NB4 (cell line): ENCODE data around the gene NYNRIN.

ENCODE experiments used
- CTCF ChIP-seq: IDR thresholded peaks from one replicate; pipeline ENCODE4 v1.5.1; 2012; ENCODE audit warnings: low read depth, low read length
- MAX ChIP-seq: IDR thresholded peaks from 2 replicates; pipeline ENCODE4 v1.6.1; 2011; ENCODE audit warnings: low read depth, low read length
- MYC ChIP-seq: IDR thresholded peaks from 2 replicates; pipeline ENCODE4 v1.6.1; 2011; ENCODE audit warnings: low read depth, low read length
- POLR2A ChIP-seq: IDR thresholded peaks from 2 replicates; pipeline ENCODE4 v1.6.1; 2011; ENCODE audit warnings: mild to moderate bottlenecking; ENCODE audit not compliant: insufficient read length; ENCODE audit errors: extremely low read depth

- TF ChIP-seq POLR2A (no peak), CTCF (no peak), MAX (no peak), MYC (no peak)
Observed at GRCh38 chr14:24361326-24361725, 37.5 kb upstream of the NYNRIN start.
